ENCODE data around the gene CD151. TPM values are rescaled to one million over a fixed set of nuclear protein-coding genes. Genes with fewer than 3 reads are reported as not detected.

The CD151 gene
- total and polyA plus RNA-seq, 10 donors, result 38.0 to 142 (median 81.4) TPM

DNA sequence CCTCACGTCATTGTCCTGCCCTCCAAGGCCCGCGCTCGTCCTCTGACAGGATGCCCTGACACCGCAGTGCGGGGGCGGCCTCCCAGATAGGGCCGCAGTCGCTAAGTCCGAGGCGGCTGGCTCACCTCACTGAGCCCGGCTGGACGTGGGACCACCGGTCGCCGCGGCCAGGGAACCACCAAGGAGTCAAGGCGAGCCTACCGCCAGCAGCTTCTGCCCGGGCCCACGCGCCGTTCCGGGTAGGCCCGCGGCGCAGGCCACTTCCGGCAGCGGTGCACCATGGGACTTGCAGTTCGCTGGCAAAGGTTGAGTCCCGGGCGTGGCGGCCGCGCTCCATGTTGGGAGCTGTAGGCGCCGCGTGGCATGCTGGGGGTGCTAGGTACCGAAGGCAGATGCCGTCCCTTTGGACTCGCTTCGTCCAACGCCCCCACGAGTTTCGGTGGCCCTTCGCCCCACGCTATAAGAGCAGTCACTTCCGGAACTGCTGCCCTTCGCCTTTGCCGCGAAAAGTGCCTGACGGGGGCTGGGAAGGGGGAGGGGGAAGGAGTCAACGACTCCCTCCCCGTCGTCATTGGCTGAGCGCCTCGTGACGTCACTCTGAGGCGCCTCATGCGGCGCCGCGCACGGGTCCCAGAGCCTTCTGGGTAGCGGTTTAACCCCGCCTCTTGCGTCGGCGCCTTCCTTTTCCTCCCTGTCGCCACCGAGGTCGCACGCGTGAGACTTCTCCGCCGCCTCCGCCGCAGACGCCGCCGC is 23.3 kb upstream of the CD151 start, which contains the start of gene RPLP2:
Gene RPLP2 (plus strand): TSS at position 681 of the 753 bp plus-strand sequence. CDS start 268 bp downstream, outside the sequence.
- peak; percentile 100 for DNase-seq
- Histone ChIP-seq H3K27ac (peak within 1 kb of the TSS; percentile 92 to 96 (median 96)), H3K27me3 (replicated peaks in 1 of 7) (no peaks in the 10 kb centered on the region), H3K9me3 (no peaks in the 10 kb centered on the region), H3K4me3 (peak within 1 kb of the TSS; percentile 78 to 99 (median 90)), H3K4me1 (peaks cover 20 to 72% (median 53%) of the 10 kb centered on the region in 6 donors), H3K36me3 (peaks cover 0 to 34% (median 31%) of the 10 kb centered on the region in 6 donors)
- intact Hi-C loops (cut with DNase I; ENCODE audit: low total_unique reads), result no loop called here
- 0 to 1% (median 0%) methylated on average over 25 to 81 of the region's 81 CpGs for WGBS, 5 donors
- TF ChIP-seq POLR2AphosphoS5 (IDR thresholded peaks at IDR 0.05), result peak; percentile 94 to 99 (median 97)
- TF ChIP-seq, protein P1, sequence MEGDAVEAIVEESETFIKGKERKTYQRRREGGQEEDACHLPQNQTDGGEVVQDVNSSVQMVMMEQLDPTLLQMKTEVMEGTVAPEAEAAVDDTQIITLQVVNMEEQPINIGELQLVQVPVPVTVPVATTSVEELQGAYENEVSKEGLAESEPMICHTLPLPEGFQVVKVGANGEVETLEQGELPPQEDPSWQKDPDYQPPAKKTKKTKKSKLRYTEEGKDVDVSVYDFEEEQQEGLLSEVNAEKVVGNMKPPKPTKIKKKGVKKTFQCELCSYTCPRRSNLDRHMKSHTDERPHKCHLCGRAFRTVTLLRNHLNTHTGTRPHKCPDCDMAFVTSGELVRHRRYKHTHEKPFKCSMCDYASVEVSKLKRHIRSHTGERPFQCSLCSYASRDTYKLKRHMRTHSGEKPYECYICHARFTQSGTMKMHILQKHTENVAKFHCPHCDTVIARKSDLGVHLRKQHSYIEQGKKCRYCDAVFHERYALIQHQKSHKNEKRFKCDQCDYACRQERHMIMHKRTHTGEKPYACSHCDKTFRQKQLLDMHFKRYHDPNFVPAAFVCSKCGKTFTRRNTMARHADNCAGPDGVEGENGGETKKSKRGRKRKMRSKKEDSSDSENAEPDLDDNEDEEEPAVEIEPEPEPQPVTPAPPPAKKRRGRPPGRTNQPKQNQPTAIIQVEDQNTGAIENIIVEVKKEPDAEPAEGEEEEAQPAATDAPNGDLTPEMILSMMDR (IDR thresholded peaks at IDR 0.05 in 8 of 11, conservative IDR thresholded peaks at IDR 0.05 in 3 of 11), result peak in 4 of 11 experiments; percentile 6 to 33 (median 23)
- TF ChIP-seq POLR2A (IDR thresholded peaks at IDR 0.05), result peak; percentile 68 to 97 (median 85)

GRCh38 chr11:810040-810567 is 22.6 kb upstream of the CD151 start:
- Histone ChIP-seq H3K36me3 (peaks cover 0 to 41% (median 31%) of the 10 kb centered on the region in 6 donors), H3K27me3 (replicated peaks in 1 of 7) (no peaks in the 10 kb centered on the region), H3K9me3 (no peaks in the 10 kb centered on the region), H3K27ac (peak overlapping the region; percentile 92 to 96 (median 96)), H3K4me1 (peaks cover 16 to 66% (median 47%) of the 10 kb centered on the region in 6 donors), H3K4me3 (peak overlapping the region; percentile 78 to 99 (median 90))
- intact Hi-C loops (cut with DNase I; ENCODE audit: low total_unique reads), result no loop called here
- TF ChIP-seq, protein P1 (IDR thresholded peaks at IDR 0.05 in 8 of 11, conservative IDR thresholded peaks at IDR 0.05 in 3 of 11), result peak in 5 of 11 experiments; percentile 1 to 11 (median 4)
- TF ChIP-seq POLR2AphosphoS5 (IDR thresholded peaks at IDR 0.05), result no peak
- DNase-seq, result no peak
- 0 to 1% (median 1%) methylated on average over 12 to 55 of the region's 55 CpGs for WGBS, 5 donors

DNA sequence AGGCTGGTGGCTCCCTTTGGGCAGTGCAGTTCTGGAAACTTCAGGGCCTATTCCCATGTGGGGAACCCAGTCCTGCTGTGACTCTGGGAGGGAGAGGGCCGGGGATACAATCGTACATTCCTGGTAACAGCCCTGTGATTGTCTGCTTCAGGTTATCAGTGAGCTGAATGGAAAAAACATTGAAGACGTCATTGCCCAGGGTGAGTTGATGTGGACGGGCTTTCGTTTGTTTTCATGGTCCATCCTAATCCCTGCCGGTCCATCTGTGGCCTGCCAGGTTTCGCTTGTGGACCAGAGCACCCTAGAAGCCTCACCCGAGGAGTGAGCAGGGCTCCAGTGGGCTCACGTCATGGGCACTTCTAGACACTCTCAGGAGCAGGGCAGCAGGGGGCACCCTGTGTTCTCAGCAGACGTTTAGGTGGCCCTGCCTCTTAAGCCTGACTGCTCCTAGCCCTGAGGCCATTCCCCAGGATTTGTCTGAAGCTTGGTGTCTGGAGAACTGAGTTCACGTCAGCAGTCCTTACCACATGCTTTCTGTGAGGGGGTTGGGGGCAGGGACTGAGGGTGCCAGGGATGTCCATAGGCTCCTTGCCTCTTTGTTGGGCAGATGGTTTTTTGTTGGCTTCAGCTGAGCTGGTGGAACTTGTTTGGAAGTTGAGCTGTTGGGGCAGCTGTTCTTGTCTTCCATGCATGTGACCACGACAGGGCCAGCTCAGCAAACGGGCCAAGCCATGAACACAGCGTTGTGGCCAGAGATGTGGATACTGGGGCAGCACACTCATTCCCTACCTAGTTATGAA is 21.1 kb upstream of the CD151 start:
- Histone ChIP-seq H3K4me1 (peaks cover 16 to 53% (median 39%) of the 10 kb centered on the region in 6 donors), H3K27me3 (replicated peaks in 1 of 7) (no peaks in the 10 kb centered on the region), H3K9me3 (no peaks in the 10 kb centered on the region), H3K36me3 (peaks cover 0 to 48% (median 31%) of the 10 kb centered on the region in 6 donors), H3K4me3 (peak overlapping the region in 1 of 8 donors; percentile 99), H3K27ac (no peak overlapping the region)
- intact Hi-C loops (cut with DNase I; ENCODE audit: low total_unique reads), result no loop called here
- DNase-seq, result no peak
- TF ChIP-seq POLR2AphosphoS5 (IDR thresholded peaks at IDR 0.05), result no peak
- TF ChIP-seq, protein P1 (IDR thresholded peaks at IDR 0.05 in 8 of 11, conservative IDR thresholded peaks at IDR 0.05 in 3 of 11), result no peak
- TF ChIP-seq POLR2A (IDR thresholded peaks at IDR 0.05), result no peak
- WGBS, 5 donors, result 66 to 79% (median 74%) methylated on average over 12 to 14 of the region's 14 CpGs

Measured in spleen (tissue), 11 donors.